Stimulated activated CD4-positive, alpha-beta T cell treated with anti-CD3 and anti-CD28 coated beads, Interleukin-1b, Interleukin-23, amount 100 ng/mL, for 1 hour (primary cell): ENCODE data around the gene KLK8.

ENCODE experiments used
- DNase-seq, 2 donors: peaks; one replicate each; pipeline ENCODE4 v3.0.0-alpha.2; 2020; ENCODE audit warnings: low read depth in 2 of 2

Gene KLK8

GRCh38 chr19:50949861-50950260 is 51.5 kb downstream of the KLK8 start:
- no peak for DNase-seq

GRCh38 chr19:50947123-50947522 is 54.3 kb downstream of the KLK8 start:
- no peak for DNase-seq
